Keratinocyte (primary cell): ENCODE results near the gene PCCB. TPM values are rescaled to one million over a fixed set of nuclear protein-coding genes. Genes with fewer than 3 reads are reported as not detected.

Source experiments
- DNase-seq: peaks from one replicate; pipeline ENCODE4 v3.0.0-alpha.2; 2011; ENCODE audit warnings: low read depth, missing footprints, low spot score
- FAIRE-seq: peaks from 2 replicates; lab custom pipeline; 2011; peaks lifted over from hg19 to GRCh38; lab: Jason Lieb, UNC
- H2AFZ ChIP-seq: 2 replicates; pipeline ENCODE4 v1.6.0; 2012; ENCODE audit warnings: low read length, control low read depth, inconsistent platforms; ENCODE audit not compliant: control insufficient read depth
- H3K27ac ChIP-seq: 2 replicates; pipeline ENCODE4 v1.5.1; 2011; ENCODE audit warnings: low read length; ENCODE audit not compliant: control insufficient read depth, insufficient read depth
- H3K27me3 ChIP-seq: 3 replicates; pipeline ENCODE4 v1.6.0; 2011; ENCODE audit warnings: low read length; ENCODE audit not compliant: control insufficient read depth, insufficient read depth; ENCODE audit errors: extremely low read depth
- H3K36me3 ChIP-seq, 2 experiments: 2 replicates in 1 of 2; 3 replicates in 1 of 2; pipeline ENCODE4 v1.5.1; 2011; ENCODE audit warnings: low read length in 2 of 2, mild to moderate bottlenecking in 1 of 2; ENCODE audit not compliant: control insufficient read depth in 2 of 2, insufficient read depth in 2 of 2; ENCODE audit errors: extremely low read depth in 1 of 2
- H3K4me1 ChIP-seq: 3 replicates; pipeline ENCODE4 v1.5.1; 2011; ENCODE audit warnings: low read length; ENCODE audit not compliant: control insufficient read depth, insufficient read depth; ENCODE audit errors: extremely low read depth
- H3K4me2 ChIP-seq: 3 replicates; pipeline ENCODE4 v1.6.0; 2011; ENCODE audit warnings: low read depth, low read length; ENCODE audit not compliant: control insufficient read depth, insufficient read depth; ENCODE audit errors: extremely low read depth
- H3K4me3 ChIP-seq, 3 experiments: fragments of 200-600 bp in 1 of 3; sonication (generic) in 1 of 3; 2 replicates in 2 of 3; 3 replicates in 1 of 3; pipeline ENCODE4 v1.5.1; 2011 to 2016; ENCODE audit warnings: low read length in 3 of 3, mild to moderate bottlenecking in 3 of 3, control low read depth in 2 of 3, inconsistent platforms in 1 of 3, low read depth in 1 of 3, mixed read lengths in 1 of 3, mixed run types in 1 of 3, moderate library complexity in 1 of 3; ENCODE audit not compliant: control insufficient read depth in 2 of 3, insufficient read depth in 2 of 3; ENCODE audit errors: extremely low read depth in 1 of 3
- H3K79me2 ChIP-seq: 2 replicates; pipeline ENCODE4 v1.6.0; 2012; ENCODE audit warnings: low read length; ENCODE audit not compliant: control insufficient read depth, insufficient read depth
- H3K9ac ChIP-seq: 3 replicates; pipeline ENCODE4 v1.6.0; 2011; ENCODE audit warnings: low read length; ENCODE audit not compliant: control insufficient read depth, insufficient read depth; ENCODE audit errors: extremely low read depth
- H3K9me1 ChIP-seq: 3 replicates; pipeline ENCODE4 v1.6.0; 2011; ENCODE audit warnings: low read length; ENCODE audit not compliant: control insufficient read depth, insufficient read depth; ENCODE audit errors: extremely low read depth
- H3K9me3 ChIP-seq: 2 replicates; pipeline ENCODE4 v1.5.1; 2012; ENCODE audit warnings: low read depth, low read length; ENCODE audit not compliant: control insufficient read depth
- H4K20me1 ChIP-seq: 3 replicates; pipeline ENCODE4 v1.6.0; 2011; ENCODE audit warnings: low read length; ENCODE audit not compliant: control insufficient read depth, insufficient read depth; ENCODE audit errors: extremely low read depth
- CTCF ChIP-seq, 3 experiments: IDR thresholded peaks in 1 of 3; conservative IDR thresholded peaks in 1 of 3; optimal IDR thresholded peaks in 1 of 3; 2 replicates in 2 of 3; 3 replicates in 1 of 3; pipeline versions ENCODE3 to v1.5.1; 2011; ENCODE audit warnings: low read length in 3 of 3, mild to moderate bottlenecking in 3 of 3, moderate library complexity in 2 of 3, control low read depth in 1 of 3, inconsistent platforms in 1 of 3; ENCODE audit not compliant: insufficient read depth in 2 of 3; ENCODE audit errors: extremely low read depth in 1 of 3
- EZH2 ChIP-seq: IDR thresholded peaks from one replicate; pipeline ENCODE4 v1.6.1; 2012; ENCODE audit warnings: inconsistent platforms, mild to moderate bottlenecking, low read length, moderate library complexity
- dilution Hi-C: fragments of 300-500 bp; cut with MboI; formaldehyde crosslinking; loops from one replicate; pipeline ENCODE4 v1.7.0; 2020; ENCODE audit warnings: low sequenced_read_pairs; ENCODE audit not compliant: extremely low pct_ligation_motif_present
- polyA plus RNA-seq, 5 experiments: library from polyadenylated mRNA; depleted of rRNA in 3 of 5; stranded (reverse) in 3 of 5; stranded (forward) in 1 of 5; unstranded in 1 of 5; fragments of >200 nt; gene quantifications; 1 replicate in 1 of 5; 2 replicates in 3 of 5; 3 replicates in 1 of 5; pipeline versions ENCODE4 v1.2.1 to v1.2.3, GENCODE V29; 2011 to 2012; ENCODE audit warnings: missing spikeins in 2 of 5, low read depth in 1 of 5, low replicate concordance in 1 of 5

PCCB gene
- polyA plus RNA-seq, 1 donor (not counting 4 experiments of a cell fraction or from before 2014, with no cell fraction given) = 46.9 TPM

- TF ChIP-seq EZH2 = no peak
- Histone ChIP-seq H3K9me1 (no peaks in the 10 kb centered on the region), H3K4me3 (no peak overlapping the region), H2AFZ (no peak overlapping the region), H3K36me3 (no peaks in the 10 kb centered on the region), H3K9me3 (no peaks in the 10 kb centered on the region), H3K79me2 (no peaks in the 10 kb centered on the region), H3K4me2 (no peak overlapping the region), H4K20me1 (no peaks in the 10 kb centered on the region), H3K9ac (no peak overlapping the region), H3K4me1 (peaks cover 3% of the 10 kb centered on the region), H3K27me3 (no peaks in the 10 kb centered on the region), H3K27ac (no peak overlapping the region)
- dilution Hi-C loops = no loop called here
- DNase-seq (no peak), FAIRE-seq (no peak)
Measured at GRCh38 chr3:136377508-136377907, 127.4 kb downstream of the PCCB start.

GRCh38 chr3:136378011-136378410 is 127.9 kb downstream of the PCCB start:
- Histone ChIP-seq H3K27me3 (no peaks in the 10 kb centered on the region), H3K4me3 (no peak overlapping the region), H2AFZ (no peak overlapping the region), H3K4me2 (no peak overlapping the region), H4K20me1 (no peaks in the 10 kb centered on the region), H3K27ac (no peak overlapping the region), H3K9ac (no peak overlapping the region), H3K4me1 (peaks cover 3% of the 10 kb centered on the region), H3K79me2 (no peaks in the 10 kb centered on the region), H3K36me3 (no peaks in the 10 kb centered on the region), H3K9me1 (no peaks in the 10 kb centered on the region), H3K9me3 (no peaks in the 10 kb centered on the region)
- no peak for TF ChIP-seq CTCF (optimal IDR thresholded peaks at IDR 0.05 in 1 of 3, IDR thresholded peaks at IDR 0.05 in 1 of 3, conservative IDR thresholded peaks at IDR 0.05 in 1 of 3; ENCODE audit: extremely low read depth in 1 of 3, insufficient read depth in 2 of 3, low read length in 3 of 3)
- TF ChIP-seq EZH2 = no peak
- no peak for DNase-seq
- FAIRE-seq = no peak
- dilution Hi-C loops = no loop called here

Other genes starting within 250 kb of the PCCB start
- gene MSL2, start 54.0 kb upstream of the PCCB start, polyA plus RNA-seq = 4.1 to 10.3 TPM (median 9.5 TPM) in 3 replicates